Activated CD4-positive, alpha-beta T cell treated with anti-CD3 and anti-CD28 coated beads, Interleukin-2, amount 50 U/mL, for 4 hours (primary cell): ENCODE measurements around the gene MMADHC.
A peak's percentile ranks its signal among the peaks of the same experiment; 100 is the strongest.

Source experiments
- DNase-seq, 2 experiments: peaks; one replicate each; pipeline ENCODE4 v3.0.0-alpha.2; 2020

The MMADHC gene

GRCh38 chr2:149587220-149587949, at the start of gene MMADHC:
Gene MMADHC (minus strand): TSS chr2:149587775. CDS start chr2:149587097, 678 bp downstream.
- peak; percentile 88 to 91 for DNase-seq

- no peak for DNase-seq
Measured at GRCh38 chr2:149634103-149634502, 46.5 kb upstream of the MMADHC start.

- DNase-seq = no peak
Measured at GRCh38 chr2:149630445-149630844, 42.9 kb upstream of the MMADHC start.

- DNase-seq = no peak
Measured at GRCh38 chr2:149629026-149629425, 41.5 kb upstream of the MMADHC start.

GRCh38 chr2:149627111-149627801, 39.7 kb upstream of the MMADHC start:
- DNase-seq = no peak

- DNase-seq = no peak
Measured at GRCh38 chr2:149625671-149626070, 38.1 kb upstream of the MMADHC start.

GRCh38 chr2:149625271-149625670, 37.7 kb upstream of the MMADHC start:
- DNase-seq = no peak

GRCh38 chr2:149622343-149622742, 34.8 kb upstream of the MMADHC start:
- DNase-seq = no peak

GRCh38 chr2:149617476-149617875, 29.9 kb upstream of the MMADHC start:
- DNase-seq = no peak

- DNase-seq = no peak
Measured at GRCh38 chr2:149616681-149617456, 29.3 kb upstream of the MMADHC start.

- DNase-seq = no peak
Measured at GRCh38 chr2:149613704-149614103, 26.1 kb upstream of the MMADHC start.

GRCh38 chr2:149612122-149612521, 24.5 kb upstream of the MMADHC start:
- no peak for DNase-seq

GRCh38 chr2:149611100-149611820, 23.7 kb upstream of the MMADHC start:
- no peak for DNase-seq

GRCh38 chr2:149606251-149606811, 18.8 kb upstream of the MMADHC start:
- no peak for DNase-seq

- no peak for DNase-seq
Measured at GRCh38 chr2:149603248-149603647, 15.7 kb upstream of the MMADHC start.

- DNase-seq = no peak
Measured at GRCh38 chr2:149601141-149601796, 13.7 kb upstream of the MMADHC start.

GRCh38 chr2:149597668-149598326, 10.2 kb upstream of the MMADHC start:
- peak; percentile 26 to 29 for DNase-seq

- DNase-seq = no peak
Measured at GRCh38 chr2:149597050-149597667, 9.6 kb upstream of the MMADHC start.

GRCh38 chr2:149596471-149596870, 8.9 kb upstream of the MMADHC start:
- no peak for DNase-seq

- no peak for DNase-seq
Measured at GRCh38 chr2:149595056-149595963, 7.7 kb upstream of the MMADHC start.
